DOHH2 (cell line): ENCODE data around the gene SDC1.

ENCODE experiments used
- EZH2phosphoT487 ChIP-seq: fragments of 200-600 bp; sonication (generic); IDR thresholded peaks from 2 replicates; pipeline ENCODE4 v1.6.1; 2017; ENCODE audit warnings: borderline replicate concordance, mild to moderate bottlenecking, antibody characterized with exemption, low read length, moderate library complexity, mixed read lengths
- TF ChIP-seq, protein P1 (sequence below): fragments of 200-600 bp; sonication (generic); IDR thresholded peaks from one replicate; pipeline ENCODE4 v1.5.1; 2014; ENCODE audit warnings: antibody characterized with exemption, mild to moderate bottlenecking, low read depth, low read length; ENCODE audit not compliant: poor library complexity, severe bottlenecking

DNA sequence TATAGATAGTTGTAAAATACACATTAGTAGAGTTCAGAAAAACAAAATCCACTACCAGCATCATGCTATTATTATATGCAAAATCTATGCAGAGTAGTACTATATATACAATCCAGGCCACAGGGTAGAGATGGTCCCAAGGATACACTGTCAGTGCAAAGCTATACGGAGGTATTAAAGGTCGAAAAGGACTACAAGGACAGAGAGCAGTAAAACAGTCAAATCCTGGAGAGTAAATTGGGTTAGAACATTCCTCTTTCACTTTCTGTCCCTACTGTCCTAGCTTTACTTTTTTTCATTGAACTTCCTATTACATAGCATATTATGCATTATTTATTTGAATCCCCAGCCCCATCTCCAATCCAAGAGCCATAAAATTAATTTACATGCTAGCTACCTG is 39.7 kb upstream of the SDC1 start:
- TF ChIP-seq, protein P1, sequence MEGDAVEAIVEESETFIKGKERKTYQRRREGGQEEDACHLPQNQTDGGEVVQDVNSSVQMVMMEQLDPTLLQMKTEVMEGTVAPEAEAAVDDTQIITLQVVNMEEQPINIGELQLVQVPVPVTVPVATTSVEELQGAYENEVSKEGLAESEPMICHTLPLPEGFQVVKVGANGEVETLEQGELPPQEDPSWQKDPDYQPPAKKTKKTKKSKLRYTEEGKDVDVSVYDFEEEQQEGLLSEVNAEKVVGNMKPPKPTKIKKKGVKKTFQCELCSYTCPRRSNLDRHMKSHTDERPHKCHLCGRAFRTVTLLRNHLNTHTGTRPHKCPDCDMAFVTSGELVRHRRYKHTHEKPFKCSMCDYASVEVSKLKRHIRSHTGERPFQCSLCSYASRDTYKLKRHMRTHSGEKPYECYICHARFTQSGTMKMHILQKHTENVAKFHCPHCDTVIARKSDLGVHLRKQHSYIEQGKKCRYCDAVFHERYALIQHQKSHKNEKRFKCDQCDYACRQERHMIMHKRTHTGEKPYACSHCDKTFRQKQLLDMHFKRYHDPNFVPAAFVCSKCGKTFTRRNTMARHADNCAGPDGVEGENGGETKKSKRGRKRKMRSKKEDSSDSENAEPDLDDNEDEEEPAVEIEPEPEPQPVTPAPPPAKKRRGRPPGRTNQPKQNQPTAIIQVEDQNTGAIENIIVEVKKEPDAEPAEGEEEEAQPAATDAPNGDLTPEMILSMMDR = no peak
- TF ChIP-seq EZH2phosphoT487 = no peak
